ENCODE data around the gene GABPB1. TPM values are rescaled to one million over a fixed set of nuclear protein-coding genes. Genes with fewer than 3 reads are reported as not detected.

The GABPB1 gene
- total and polyA plus RNA-seq, 10 of the 15 experiments (the other 5 are each of a cell fraction or from before 2014, with no cell fraction given): 13.9 to 48.2 (median 39.8) TPM

DNA sequence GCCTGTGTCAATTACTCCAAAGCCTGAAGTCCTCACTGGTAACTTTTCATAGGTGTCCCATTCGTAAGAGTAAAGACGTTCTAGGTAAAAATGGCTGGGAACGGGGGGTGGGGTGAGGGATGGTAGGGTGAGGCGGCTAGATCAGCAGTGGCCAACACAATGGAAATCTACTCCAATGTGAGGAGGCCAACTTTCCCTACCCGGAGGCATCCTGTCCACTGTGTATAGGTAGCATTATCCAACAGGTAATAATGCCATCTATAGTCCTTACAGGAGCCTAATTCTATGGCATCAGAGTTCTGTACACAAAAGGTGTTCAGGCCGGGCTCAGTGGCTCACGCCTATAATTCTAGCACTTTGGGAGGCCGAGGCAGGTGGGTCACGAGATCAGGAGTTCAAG, 118.6 kb downstream of the GABPB1 start:
- no TSS peak for BruUV-seq (replicated peaks)
- H3K27ac ChIP-seq (ENCODE audit: control insufficient read depth, insufficient read depth): no peak overlapping the region
- no peaks in the 10 kb centered on the region for H4K20me1 ChIP-seq (ENCODE audit: control insufficient read depth, insufficient read depth)
- no peak overlapping the region for H3K4me2 ChIP-seq (ENCODE audit: control insufficient read depth, insufficient read depth)
- H3K27me3 ChIP-seq (replicated peaks in 1 of 2; ENCODE audit: control insufficient read depth in 2 of 2, insufficient read depth in 2 of 2, low read length in 1 of 2): no peaks in the 10 kb centered on the region
- intact Hi-C loops (cut with micrococcal nuclease; ENCODE audit: unreplicated experiment) (no loop called here), in situ Hi-C loops (cut with MboI) (no loop called here)
- TF ChIP-seq, protein P1, sequence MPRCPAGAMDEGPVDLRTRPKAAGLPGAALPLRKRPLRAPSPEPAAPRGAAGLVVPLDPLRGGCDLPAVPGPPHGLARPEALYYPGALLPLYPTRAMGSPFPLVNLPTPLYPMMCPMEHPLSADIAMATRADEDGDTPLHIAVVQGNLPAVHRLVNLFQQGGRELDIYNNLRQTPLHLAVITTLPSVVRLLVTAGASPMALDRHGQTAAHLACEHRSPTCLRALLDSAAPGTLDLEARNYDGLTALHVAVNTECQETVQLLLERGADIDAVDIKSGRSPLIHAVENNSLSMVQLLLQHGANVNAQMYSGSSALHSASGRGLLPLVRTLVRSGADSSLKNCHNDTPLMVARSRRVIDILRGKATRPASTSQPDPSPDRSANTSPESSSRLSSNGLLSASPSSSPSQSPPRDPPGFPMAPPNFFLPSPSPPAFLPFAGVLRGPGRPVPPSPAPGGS (IDR thresholded peaks at IDR 0.05; ENCODE audit: borderline replicate concordance, insufficient read depth, low read depth, low read length, poor library complexity, severe bottlenecking): no peak
- TF ChIP-seq ZNF207 (IDR thresholded peaks at IDR 0.05; ENCODE audit: borderline replicate concordance): no peak
- no peak for TF ChIP-seq HDAC2 (IDR thresholded peaks at IDR 0.05)
- no peak for TF ChIP-seq RAD51 (IDR thresholded peaks at IDR 0.05)
- TF ChIP-seq, protein P2, sequence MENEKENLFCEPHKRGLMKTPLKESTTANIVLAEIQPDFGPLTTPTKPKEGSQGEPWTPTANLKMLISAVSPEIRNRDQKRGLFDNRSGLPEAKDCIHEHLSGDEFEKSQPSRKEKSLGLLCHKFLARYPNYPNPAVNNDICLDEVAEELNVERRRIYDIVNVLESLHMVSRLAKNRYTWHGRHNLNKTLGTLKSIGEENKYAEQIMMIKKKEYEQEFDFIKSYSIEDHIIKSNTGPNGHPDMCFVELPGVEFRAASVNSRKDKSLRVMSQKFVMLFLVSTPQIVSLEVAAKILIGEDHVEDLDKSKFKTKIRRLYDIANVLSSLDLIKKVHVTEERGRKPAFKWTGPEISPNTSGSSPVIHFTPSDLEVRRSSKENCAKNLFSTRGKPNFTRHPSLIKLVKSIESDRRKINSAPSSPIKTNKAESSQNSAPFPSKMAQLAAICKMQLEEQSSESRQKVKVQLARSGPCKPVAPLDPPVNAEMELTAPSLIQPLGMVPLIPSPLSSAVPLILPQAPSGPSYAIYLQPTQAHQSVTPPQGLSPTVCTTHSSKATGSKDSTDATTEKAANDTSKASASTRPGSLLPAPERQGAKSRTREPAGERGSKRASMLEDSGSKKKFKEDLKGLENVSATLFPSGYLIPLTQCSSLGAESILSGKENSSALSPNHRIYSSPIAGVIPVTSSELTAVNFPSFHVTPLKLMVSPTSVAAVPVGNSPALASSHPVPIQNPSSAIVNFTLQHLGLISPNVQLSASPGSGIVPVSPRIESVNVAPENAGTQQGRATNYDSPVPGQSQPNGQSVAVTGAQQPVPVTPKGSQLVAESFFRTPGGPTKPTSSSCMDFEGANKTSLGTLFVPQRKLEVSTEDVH (IDR thresholded peaks at IDR 0.05; ENCODE audit: low read depth, partially characterized antibody): no peak
- no peak for TF ChIP-seq SMARCA5 (IDR thresholded peaks at IDR 0.05)
- TF ChIP-seq IRF4 (IDR thresholded peaks at IDR 0.05; ENCODE audit: low read depth, low read length): no peak
- TF ChIP-seq ETV6 (conservative IDR thresholded peaks at IDR 0.05 in 1 of 2, IDR thresholded peaks at IDR 0.05 in 1 of 2; ENCODE audit: borderline replicate concordance in 1 of 2, low read depth in 1 of 2): no peak
- TF ChIP-seq HDGF (IDR thresholded peaks at IDR 0.05): no peak
- TF ChIP-seq, protein P3, sequence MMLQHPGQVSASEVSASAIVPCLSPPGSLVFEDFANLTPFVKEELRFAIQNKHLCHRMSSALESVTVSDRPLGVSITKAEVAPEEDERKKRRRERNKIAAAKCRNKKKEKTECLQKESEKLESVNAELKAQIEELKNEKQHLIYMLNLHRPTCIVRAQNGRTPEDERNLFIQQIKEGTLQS (IDR thresholded peaks at IDR 0.05; ENCODE audit: borderline replicate concordance, extremely low read depth, low read depth, low read length): no peak
- TF ChIP-seq TBL1XR1 (IDR thresholded peaks at IDR 0.05; ENCODE audit: low read depth, low read length): no peak
- no peak for TF ChIP-seq ZZZ3 (IDR thresholded peaks at IDR 0.05; ENCODE audit: control insufficient read depth, insufficient read length, low read depth)
- no peak for TF ChIP-seq IKZF1 (conservative IDR thresholded peaks at IDR 0.05)
- TF ChIP-seq, protein P4, sequence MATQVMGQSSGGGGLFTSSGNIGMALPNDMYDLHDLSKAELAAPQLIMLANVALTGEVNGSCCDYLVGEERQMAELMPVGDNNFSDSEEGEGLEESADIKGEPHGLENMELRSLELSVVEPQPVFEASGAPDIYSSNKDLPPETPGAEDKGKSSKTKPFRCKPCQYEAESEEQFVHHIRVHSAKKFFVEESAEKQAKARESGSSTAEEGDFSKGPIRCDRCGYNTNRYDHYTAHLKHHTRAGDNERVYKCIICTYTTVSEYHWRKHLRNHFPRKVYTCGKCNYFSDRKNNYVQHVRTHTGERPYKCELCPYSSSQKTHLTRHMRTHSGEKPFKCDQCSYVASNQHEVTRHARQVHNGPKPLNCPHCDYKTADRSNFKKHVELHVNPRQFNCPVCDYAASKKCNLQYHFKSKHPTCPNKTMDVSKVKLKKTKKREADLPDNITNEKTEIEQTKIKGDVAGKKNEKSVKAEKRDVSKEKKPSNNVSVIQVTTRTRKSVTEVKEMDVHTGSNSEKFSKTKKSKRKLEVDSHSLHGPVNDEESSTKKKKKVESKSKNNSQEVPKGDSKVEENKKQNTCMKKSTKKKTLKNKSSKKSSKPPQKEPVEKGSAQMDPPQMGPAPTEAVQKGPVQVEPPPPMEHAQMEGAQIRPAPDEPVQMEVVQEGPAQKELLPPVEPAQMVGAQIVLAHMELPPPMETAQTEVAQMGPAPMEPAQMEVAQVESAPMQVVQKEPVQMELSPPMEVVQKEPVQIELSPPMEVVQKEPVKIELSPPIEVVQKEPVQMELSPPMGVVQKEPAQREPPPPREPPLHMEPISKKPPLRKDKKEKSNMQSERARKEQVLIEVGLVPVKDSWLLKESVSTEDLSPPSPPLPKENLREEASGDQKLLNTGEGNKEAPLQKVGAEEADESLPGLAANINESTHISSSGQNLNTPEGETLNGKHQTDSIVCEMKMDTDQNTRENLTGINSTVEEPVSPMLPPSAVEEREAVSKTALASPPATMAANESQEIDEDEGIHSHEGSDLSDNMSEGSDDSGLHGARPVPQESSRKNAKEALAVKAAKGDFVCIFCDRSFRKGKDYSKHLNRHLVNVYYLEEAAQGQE (IDR thresholded peaks at IDR 0.05; ENCODE audit: low read depth, low read length): no peak
- no peak for TF ChIP-seq ESRRA (IDR thresholded peaks at IDR 0.05; ENCODE audit: low read length)
- H3K36me3 ChIP-seq (ENCODE audit: control insufficient read depth in 2 of 2, insufficient read depth in 2 of 2, low read length in 1 of 2): no peaks in the 10 kb centered on the region
- H3K9me3 ChIP-seq (replicated peaks; ENCODE audit: control insufficient read depth, insufficient read depth, low read length): no peaks in the 10 kb centered on the region
- WGBS (ENCODE audit: insufficient coverage, insufficient replicate concordance, low lambda C conversion rate, missing lambda C conversion rate): 61% methylated on average over 9 of the region's 9 CpGs
- ChIA-PET SMC1A (ENCODE audit: uncharacterized antibody, unreplicated experiment) (no interaction called here), CTCF (no interaction called here), RAD21 (ENCODE audit: unreplicated experiment) (no interaction called here), POLR2A (no interaction called here)
- FAIRE-seq (no peak), ATAC-seq (no peak), DNase-seq (ENCODE audit: low read depth, low spot score) (no peak)
- H3K9ac ChIP-seq (ENCODE audit: control insufficient read depth, insufficient read depth, low read length): no peak overlapping the region
- H3K4me1 ChIP-seq (ENCODE audit: control insufficient read depth, insufficient read depth, low read length): no peaks in the 10 kb centered on the region
- H3K4me3 ChIP-seq: no peak overlapping the region
- no peak overlapping the region for H2AFZ ChIP-seq (ENCODE audit: control insufficient read depth, low read depth, low read length)
- H3K79me2 ChIP-seq (ENCODE audit: control insufficient read depth, insufficient read depth, low read length): no peaks in the 10 kb centered on the region

Measured in GM12878 (cell line).